NCI-H748 (cell line): ENCODE results near the gene LGALS9B.
"Not testable (repeated sequence)": the region's sequence is repeated elsewhere in the genome, so short reads cannot be mapped to it uniquely, and the experiment has no call there.

ENCODE experiments used
- DNase-seq: peaks from one replicate; lab custom pipeline; 2025; ENCODE audit not compliant: unreplicated experiment; lab: John Stamatoyannopoulos, UW

Gene LGALS9B

DNA sequence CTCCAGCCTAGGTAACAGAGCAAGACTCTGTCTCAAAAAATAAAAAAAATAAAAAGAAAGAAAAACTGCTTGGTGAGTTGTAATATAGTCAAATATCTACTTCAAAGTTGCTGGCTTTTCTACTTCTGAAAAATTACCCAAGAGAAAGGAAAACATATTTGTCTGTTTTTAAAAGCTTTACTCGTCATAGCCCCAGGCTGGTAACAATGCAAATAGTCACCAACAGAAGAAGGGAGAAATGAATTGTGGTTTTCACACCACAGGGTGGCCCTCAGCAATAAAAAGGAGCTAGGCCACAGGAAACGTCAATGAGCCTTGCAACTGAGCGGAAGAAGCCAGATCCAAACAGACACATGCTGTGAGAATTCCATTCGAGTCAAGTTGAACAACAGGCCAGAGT, 1.8 kb upstream of the LGALS9B start:
- DNase-seq, result not testable (repeated sequence)

DNA sequence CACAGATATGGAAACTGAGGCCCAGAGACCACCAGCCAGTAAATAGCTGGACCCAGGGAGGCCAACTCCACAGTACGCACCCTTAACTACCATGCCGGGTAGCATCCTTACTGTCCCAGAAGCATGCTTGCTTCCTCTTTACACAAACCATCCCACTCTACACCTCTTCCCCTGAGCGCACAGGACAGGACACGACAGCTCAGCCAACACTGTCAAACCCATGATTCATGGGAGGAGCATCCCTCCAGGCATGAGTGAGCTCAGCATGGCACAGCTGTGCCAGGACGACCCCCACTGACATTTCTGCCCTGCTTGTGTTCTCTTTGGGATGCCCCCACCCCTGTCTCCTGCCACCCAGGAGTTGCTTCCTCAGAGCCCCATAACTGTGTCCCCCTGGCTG, 340 bp downstream of the LGALS9B start:
- not testable (repeated sequence) for DNase-seq

DNA sequence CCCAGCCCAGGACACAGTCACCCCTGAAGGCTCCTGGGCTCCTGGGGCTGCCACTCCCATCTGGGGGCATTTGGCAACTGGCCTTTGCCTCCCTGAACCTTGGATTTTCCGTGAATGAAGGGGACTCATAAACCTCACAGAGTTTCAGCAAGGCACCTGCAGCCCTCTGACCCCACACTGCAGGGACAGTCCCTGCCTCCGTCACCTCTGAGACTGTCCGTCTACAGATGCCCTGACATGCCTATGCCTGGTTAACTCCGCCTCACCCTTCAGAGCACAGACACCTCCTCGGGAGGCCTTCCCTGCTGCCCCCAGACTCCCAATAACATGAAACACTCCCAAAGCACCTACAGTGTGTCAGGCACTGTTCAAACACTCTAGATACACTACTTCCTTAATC, 786 bp downstream of the LGALS9B start:
- not testable (repeated sequence) for DNase-seq

- DNase-seq, result not testable (repeated sequence)
These were observed 1.8 kb downstream of the LGALS9B start for GRCh38 chr17:20465535-20465934.

DNA sequence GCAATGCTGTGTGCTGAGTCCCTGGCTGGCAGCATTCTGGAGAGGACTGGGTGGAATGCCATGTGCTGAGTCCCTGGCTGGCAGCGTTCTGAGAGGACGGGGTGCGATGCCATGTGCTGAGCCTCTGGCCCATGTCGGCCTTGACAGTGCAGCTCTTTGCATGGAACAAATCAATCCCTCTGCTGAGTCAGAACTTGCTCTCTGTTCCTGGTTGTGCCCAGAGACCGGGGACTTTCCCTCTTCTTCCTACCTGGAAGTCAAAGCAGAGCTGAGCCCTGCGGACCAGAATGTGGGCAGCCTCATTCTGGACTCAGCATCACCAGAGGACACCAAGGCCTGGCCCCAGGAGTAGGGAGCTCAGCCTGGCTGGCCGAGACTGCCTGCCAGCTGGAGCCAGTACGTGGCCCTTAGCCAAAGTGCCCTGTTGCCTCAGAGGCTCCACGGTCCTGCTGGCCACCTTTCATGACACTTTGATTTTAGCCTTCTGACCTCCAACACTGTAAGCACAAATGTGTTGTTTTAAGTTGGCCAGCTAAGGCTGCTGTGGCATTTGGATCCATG, 2.4 kb downstream of the LGALS9B start:
- not testable (repeated sequence) for DNase-seq

GRCh38 chr17:20462158-20462557, 5.2 kb downstream of the LGALS9B start:
- DNase-seq, result not testable (repeated sequence)

DNA sequence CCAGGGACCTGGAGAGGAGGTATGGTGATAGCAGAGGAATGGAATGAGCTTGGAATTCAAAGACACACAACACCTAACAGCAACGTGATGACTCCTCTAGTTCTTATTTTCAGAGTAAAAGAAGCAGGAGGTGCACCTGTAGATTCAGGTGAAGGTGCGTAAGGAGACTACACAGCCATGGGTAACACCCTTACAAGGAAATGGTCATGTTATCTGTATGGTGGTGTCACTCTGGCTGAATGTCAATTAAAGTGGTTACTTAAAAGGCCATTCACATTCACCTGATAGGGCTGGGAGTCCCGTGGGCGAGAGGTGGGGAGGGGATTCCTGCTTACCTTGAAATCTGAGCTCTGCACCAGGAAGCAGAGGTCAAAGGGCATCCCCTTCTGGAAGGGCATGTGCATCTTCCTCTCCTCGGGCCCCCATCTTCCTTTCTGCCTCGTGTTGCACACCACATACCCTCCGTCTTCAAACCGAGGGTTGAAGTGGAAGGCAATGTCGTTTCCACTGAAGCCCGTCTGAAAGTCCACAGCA, 9.4 kb downstream of the LGALS9B start:
- not testable (repeated sequence) for DNase-seq

- not testable (repeated sequence) for DNase-seq
These were observed 12.2 kb downstream of the LGALS9B start for GRCh38 chr17:20455106-20455505.

- not testable (repeated sequence) for DNase-seq
These were observed 13.4 kb downstream of the LGALS9B start for GRCh38 chr17:20453820-20454434.

DNA sequence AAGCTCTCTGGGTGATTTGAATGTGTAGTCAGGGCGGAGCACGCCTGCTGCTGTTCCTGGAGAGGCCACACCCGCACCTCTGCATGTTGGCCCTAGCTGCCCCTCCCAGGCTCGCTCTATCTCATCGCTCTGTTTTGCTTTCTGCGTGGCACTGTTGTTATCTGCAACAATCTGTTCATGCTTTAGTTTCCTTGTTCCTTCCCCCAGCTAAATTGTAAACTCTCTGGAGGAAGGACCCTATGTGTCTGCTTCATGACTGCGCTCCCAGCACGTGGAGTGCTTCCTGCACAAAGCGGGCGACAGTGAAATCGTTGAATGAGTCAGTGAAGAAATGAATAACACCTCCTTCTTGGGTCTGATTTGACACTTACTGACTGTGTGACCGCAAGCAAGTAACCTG, 16.5 kb downstream of the LGALS9B start:
- DNase-seq, result not testable (repeated sequence)

DNA sequence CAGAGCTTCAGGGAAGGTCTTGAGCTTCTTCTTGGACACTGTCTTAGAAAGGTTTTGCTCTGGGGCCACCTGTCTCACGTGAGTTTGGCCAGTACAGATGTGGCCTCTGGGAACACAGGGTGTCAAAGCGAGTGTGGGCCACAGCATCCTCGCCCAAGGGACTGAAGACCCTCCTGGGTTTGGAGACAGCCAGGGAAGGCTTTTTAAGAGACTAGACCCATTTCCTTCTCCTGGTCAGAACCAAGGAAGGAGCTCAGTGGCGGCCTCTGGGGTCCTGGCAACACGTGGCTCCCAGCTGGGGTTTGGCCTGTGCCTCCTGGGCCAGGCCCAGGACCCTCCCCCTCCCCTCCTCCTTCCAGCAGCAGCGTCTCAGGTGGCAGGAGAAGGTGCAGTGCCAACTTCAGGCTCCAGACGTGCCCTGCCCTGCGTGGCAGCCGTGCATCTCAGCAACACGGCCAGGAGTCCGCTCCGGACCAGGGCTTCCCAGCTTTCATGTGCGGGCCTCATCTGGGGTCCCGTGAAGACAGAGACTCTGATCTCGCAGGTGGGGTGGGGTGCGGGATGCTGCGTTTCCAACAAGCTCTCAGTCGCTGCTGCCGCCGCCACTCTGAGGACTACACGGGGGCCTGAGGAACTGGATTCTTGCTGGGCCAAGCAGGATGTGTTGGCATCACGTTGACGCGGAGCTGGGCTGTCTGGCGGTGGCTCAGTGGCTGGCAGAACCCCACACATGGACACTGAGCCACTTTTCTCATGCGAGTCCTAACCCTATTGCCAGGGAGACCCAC, 19.6 kb downstream of the LGALS9B start:
- DNase-seq, result not testable (repeated sequence)

DNA sequence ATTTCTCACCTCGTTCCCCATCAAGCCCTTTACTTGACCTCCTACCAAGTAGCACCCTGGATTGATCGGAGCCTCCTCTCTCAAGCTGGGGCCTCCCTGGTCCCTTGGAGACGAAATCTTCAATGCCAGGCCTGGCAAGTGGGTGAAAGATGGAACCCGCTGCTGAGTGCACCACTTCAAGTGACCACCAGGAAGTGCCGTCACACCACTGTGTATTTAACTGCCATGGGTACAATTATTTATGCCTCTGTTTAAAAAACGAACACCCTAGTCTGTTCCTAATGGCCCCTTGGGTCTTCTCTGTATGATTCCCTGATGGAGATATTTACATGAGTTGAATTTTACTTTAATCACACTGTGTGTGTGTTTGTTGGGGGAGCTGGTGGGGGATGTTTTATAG, 20.4 kb downstream of the LGALS9B start:
- peak; percentile 52 for DNase-seq

DNA sequence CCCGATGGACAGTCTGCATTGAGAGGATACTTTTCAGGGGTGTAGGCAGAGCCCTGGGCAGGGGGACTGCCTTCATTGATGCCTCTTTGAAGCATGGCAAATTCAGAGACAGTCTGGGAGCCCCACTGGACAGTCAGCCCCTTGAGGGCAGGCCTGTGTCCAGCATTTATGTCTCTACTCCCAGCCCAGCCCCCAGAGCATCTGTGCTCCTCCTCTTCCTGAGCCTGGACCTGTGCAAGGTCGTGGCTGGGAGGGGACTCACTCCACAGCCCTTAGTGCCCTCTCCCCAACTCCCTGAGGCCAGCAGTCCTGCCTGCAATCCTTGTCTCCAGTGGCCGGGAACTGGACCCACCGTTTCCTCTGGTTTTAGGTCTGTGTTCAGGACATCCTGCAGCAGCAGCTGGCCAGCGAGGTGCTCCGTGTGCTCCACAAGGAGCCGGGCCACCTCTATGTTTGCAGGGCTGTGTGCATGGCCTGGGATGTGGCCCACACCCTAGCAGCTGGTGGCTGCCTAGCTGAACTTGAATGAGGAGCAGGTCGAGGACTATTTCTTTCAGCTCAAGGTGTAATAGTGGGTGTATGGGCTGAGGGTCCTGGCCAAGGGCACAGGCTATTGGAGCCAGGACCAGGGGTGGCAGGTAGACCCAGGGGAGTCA, 22.6 kb downstream of the LGALS9B start:
- not testable (repeated sequence) for DNase-seq

DNA sequence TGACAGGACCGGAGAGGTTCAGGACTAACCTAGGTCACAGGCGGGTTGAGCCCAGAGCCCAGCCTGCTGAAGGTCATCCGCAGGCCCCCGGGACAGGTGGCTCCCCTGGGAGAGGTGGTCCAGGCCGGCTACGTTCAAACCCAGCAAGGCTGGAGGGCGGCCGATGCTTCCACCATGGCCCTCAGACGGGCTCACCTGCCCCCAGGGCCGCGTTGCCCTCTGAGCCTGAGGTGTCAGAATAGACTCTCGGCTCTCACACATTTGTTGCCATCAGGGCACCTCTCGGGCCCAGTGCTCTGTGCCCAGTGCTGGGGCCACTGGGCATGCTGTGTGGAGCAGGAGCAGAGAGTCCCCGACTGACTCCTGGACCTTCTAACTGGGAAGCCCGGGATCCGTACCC, 23.2 kb downstream of the LGALS9B start:
- not testable (repeated sequence) for DNase-seq

DNA sequence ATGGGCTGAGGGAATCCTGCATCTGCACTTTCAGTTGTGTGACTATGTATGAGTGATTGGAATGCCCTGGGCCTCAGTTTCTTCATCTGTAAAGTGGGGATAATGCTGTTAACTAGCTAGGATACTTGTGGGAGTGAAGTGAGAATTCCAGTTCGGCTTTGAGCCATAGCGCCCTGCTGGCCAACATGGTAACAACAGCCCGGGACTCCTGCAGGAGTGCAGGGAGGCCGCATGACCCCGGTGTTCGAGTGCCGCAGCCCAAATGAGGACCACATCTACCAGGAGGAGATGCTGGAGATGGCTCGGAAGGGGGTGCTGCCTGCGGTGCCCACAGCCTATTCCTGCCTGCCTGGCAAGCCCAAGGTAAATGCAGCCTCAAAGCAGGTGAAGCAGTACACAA, 23.7 kb downstream of the LGALS9B start:
- DNase-seq, result not testable (repeated sequence)

- DNase-seq, result not testable (repeated sequence)
These were observed 26.7 kb downstream of the LGALS9B start for GRCh38 chr17:20440665-20441064.

GRCh38 chr17:20435166-20435565, 32.2 kb downstream of the LGALS9B start:
- not testable (repeated sequence) for DNase-seq

DNA sequence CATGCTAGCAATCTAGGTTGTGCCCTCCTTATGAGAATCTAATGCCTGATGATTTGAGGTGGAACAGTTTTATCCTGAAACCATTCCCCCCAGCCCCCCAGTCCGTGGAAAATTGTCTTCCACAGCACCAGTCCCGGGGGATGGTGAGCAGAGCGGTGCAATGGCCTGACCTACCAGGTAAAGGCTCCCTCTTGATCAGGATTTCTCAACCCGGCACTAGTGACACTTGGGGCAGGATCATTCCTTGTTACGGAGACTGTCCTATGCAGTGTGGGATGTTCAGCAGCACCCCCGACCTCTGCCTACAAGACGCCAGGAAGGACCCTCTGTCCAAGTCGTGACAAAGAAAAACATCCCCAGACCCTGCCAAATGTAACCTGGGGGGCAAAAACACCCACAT, 34.0 kb downstream of the LGALS9B start:
- DNase-seq, result not testable (repeated sequence)

- not testable (repeated sequence) for DNase-seq
These were observed 40.1 kb downstream of the LGALS9B start for GRCh38 chr17:20427264-20427663.

GRCh38 chr17:20422826-20423225, 44.5 kb downstream of the LGALS9B start:
- DNase-seq, result not testable (repeated sequence)

GRCh38 chr17:20418838-20419237, 48.5 kb downstream of the LGALS9B start:
- DNase-seq, result not testable (repeated sequence)
